HCT116 (cell line): ENCODE data around the gene PRKG1. TPM values are rescaled to one million over a fixed set of nuclear protein-coding genes. Genes with fewer than 3 reads are reported as not detected.

Source experiments
- ATAC-seq: fragments of 200-7000 bp; cut with Tn5 transposase; 2 replicates; pipeline ENCODE4 v1.9.1; 2020; ENCODE audit warnings: mild to moderate bottlenecking, moderate library complexity
- BruUV-seq: library from RNA; stranded (reverse); fragments of 400-500 nt; replicated peaks from 2 replicates; lab custom pipeline; 2021; lab: Mats Ljungman, UMichigan
- CTCF ChIA-PET: fragments of 300-600 bp; sonication (Branson Sonifier 250); formaldehyde crosslinking; loops from one replicate; lab custom pipeline; 2021; ENCODE audit warnings: antibody characterized with exemption; lab: Charles Lee
- POLR2A ChIA-PET: fragments of 300-600, 350-600 bp; sonication (Branson Sonifier 250); formaldehyde crosslinking; loops from one replicate; lab custom pipeline; 2021; ENCODE audit warnings: antibody characterized with exemption; lab: Charles Lee
- RAD21 ChIA-PET, 2 experiments: fragments of 300-600 bp; sonication (Branson Sonifier 250); formaldehyde crosslinking; loops; one replicate each; lab custom pipeline; 2023; ENCODE audit warnings: low total read pairs in 2 of 2; ENCODE audit not compliant: uncharacterized antibody in 2 of 2, unreplicated experiment in 2 of 2, low non-redundant PET in 1 of 2; lab: Charles Lee
- DNase-seq: peaks from one replicate; pipeline ENCODE4 v3.0.0-alpha.2; 2010; ENCODE audit warnings: low read depth, low spot score
- H2AFZ ChIP-seq: fragments of 200-600 bp; shearing (Covaris generic), sonication (generic); 2 replicates; pipeline ENCODE4 v1.6.1; 2017; ENCODE audit warnings: low read depth, mixed run types, mixed read lengths, antibody characterized with exemption, low read length; ENCODE audit not compliant: poor library complexity, severe bottlenecking
- H3K27ac ChIP-seq: 2 replicates; pipeline ENCODE4 v1.5.1; 2012; ENCODE audit warnings: low read depth, low read length
- H3K27me3 ChIP-seq: fragments of 200-600 bp; sonication (generic); 2 replicates; pipeline ENCODE4 v1.6.1; 2016; ENCODE audit warnings: mixed run types, low read length, mixed read lengths; ENCODE audit not compliant: insufficient read depth
- H3K36me3 ChIP-seq, 2 experiments: fragments of 200-500 bp in 1 of 2; fragments of 200-600 bp in 1 of 2; sonication (Bioruptor generic) in 1 of 2; sonication (generic) in 1 of 2; 2 replicates each; pipeline versions ENCODE4 v1.5.1 to v1.6.1; 2014 to 2016; ENCODE audit warnings: low read length in 2 of 2, inconsistent platforms in 1 of 2, mixed read lengths in 1 of 2, mixed run types in 1 of 2; ENCODE audit not compliant: insufficient read depth in 2 of 2, control insufficient read depth in 1 of 2
- H3K4me1 ChIP-seq, 2 experiments: fragments of 200-600 bp in 1 of 2; sonication (generic) in 1 of 2; 2 replicates each; pipeline versions ENCODE4 v1.5.1 to v1.6.1; 2012 to 2017; ENCODE audit warnings: low read length in 2 of 2, inconsistent platforms in 1 of 2, mild to moderate bottlenecking in 1 of 2, mixed read lengths in 1 of 2, mixed run types in 1 of 2, moderate library complexity in 1 of 2; ENCODE audit not compliant: insufficient read depth in 2 of 2, control insufficient read depth in 1 of 2
- H3K4me2 ChIP-seq: fragments of 200-600 bp; sonication (generic); 2 replicates; pipeline ENCODE4 v1.6.1; 2017; ENCODE audit warnings: mixed run types, low read length, mixed read lengths
- H3K4me3 ChIP-seq, 2 experiments: fragments of 200-600 bp in 1 of 2; sonication (generic) in 1 of 2; replicated peaks in 1 of 2; 2 replicates each; pipeline ENCODE4 v1.5.1; 2011 to 2016; ENCODE audit warnings: low read length in 2 of 2, control low read depth in 1 of 2, low read depth in 1 of 2, mild to moderate bottlenecking in 1 of 2, mixed read lengths in 1 of 2, mixed run types in 1 of 2
- H3K79me2 ChIP-seq: fragments of 200-600 bp; sonication (generic); 2 replicates; pipeline ENCODE4 v1.6.1; 2017; ENCODE audit warnings: mild to moderate bottlenecking, mixed run types, low read length, moderate library complexity, mixed read lengths; ENCODE audit not compliant: insufficient read depth
- H3K9ac ChIP-seq: fragments of 200-600 bp; sonication (generic); 2 replicates; pipeline ENCODE4 v1.6.1; 2016; ENCODE audit warnings: low read length, mixed read lengths
- H3K9me2 ChIP-seq: fragments of 200-600 bp; sonication (generic), shearing (Covaris generic); 2 replicates; pipeline ENCODE4 v1.6.1; 2017; ENCODE audit warnings: mixed run types, mild to moderate bottlenecking, moderate library complexity; ENCODE audit not compliant: insufficient read depth
- H3K9me3 ChIP-seq, 2 experiments: fragments of 200-500 bp in 1 of 2; fragments of 200-600 bp in 1 of 2; sonication (Bioruptor generic) in 1 of 2; sonication (generic) in 1 of 2; 2 replicates each; pipeline ENCODE4 v1.6.1; 2014 to 2017; ENCODE audit warnings: low read length in 2 of 2, mixed read lengths in 2 of 2, inconsistent platforms in 1 of 2, low read depth in 1 of 2, mild to moderate bottlenecking in 1 of 2, mixed run types in 1 of 2, moderate library complexity in 1 of 2; ENCODE audit not compliant: control insufficient read depth in 1 of 2, insufficient read depth in 1 of 2
- H4K20me1 ChIP-seq: fragments of 200-600 bp; sonication (generic), shearing (Covaris generic); 2 replicates; pipeline ENCODE4 v1.6.1; 2017; ENCODE audit warnings: mixed run types, mild to moderate bottlenecking, moderate library complexity; ENCODE audit not compliant: insufficient read depth
- FOSL1 ChIP-seq: IDR thresholded peaks from 2 replicates; pipeline ENCODE4 v1.6.1; 2012; ENCODE audit warnings: low read depth
- POLR2A ChIP-seq: IDR thresholded peaks from 2 replicates; pipeline ENCODE4 v1.7.0; 2011; ENCODE audit warnings: borderline replicate concordance; ENCODE audit not compliant: insufficient read depth, insufficient read length; ENCODE audit errors: extremely low read depth
- RAD21 ChIP-seq: IDR thresholded peaks from 2 replicates; pipeline ENCODE4 v1.6.1; 2012; ENCODE audit warnings: low read depth, mild to moderate bottlenecking
- SIN3A ChIP-seq: IDR thresholded peaks from 2 replicates; pipeline ENCODE4 v1.6.1; 2012; ENCODE audit warnings: low read depth
- SRF ChIP-seq: IDR thresholded peaks from 2 replicates; pipeline ENCODE4 v1.6.1; 2012; ENCODE audit warnings: low read depth
- ZNF274 ChIP-seq: fragments of 200-500 bp; sonication (Bioruptor generic); IDR thresholded peaks from 2 replicates; pipeline ENCODE4 v1.6.1; 2014; ENCODE audit warnings: mild to moderate bottlenecking, low read depth, low read length, inconsistent platforms
- intact Hi-C: fragments of 100-400 bp; cut with micrococcal nuclease; formaldehyde crosslinking; loops from 2 replicates; pipeline ENCODE4 v1.10.0; 2022
- total RNA-seq: library from RNA; stranded (reverse); gene quantifications from one replicate; pipeline ENCODE4 v1.2.1, GENCODE V29; 2021; ENCODE audit not compliant: unreplicated experiment
- TF ChIP-seq, protein P1 (sequence below): IDR thresholded peaks from 2 replicates; pipeline ENCODE4 v1.6.1; 2012
- TF ChIP-seq, protein P2 (sequence below): IDR thresholded peaks from 2 replicates; pipeline ENCODE4 v1.6.1; 2012; ENCODE audit warnings: low read depth

Gene PRKG1
- total RNA-seq, 1 experiment from 2014 or later = 1.4 TPM

DNA sequence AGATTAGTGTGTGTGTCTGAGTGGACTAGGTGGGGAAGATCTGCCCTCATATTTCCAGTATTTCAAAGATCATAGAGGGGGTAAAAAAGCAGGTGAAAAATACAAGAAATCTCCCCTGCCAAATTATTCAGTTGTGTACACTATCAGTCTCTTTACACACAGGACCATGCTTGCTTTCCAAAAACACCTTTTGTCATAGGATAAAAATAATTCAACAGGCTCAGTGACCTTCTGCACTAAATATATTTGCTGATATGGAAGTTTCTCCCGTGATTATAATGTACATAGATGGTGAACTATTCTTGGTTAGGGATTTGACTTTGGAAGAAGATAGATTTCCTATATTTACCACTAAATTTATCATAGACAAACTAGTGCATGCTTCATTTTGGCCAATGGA, 649.8 kb downstream of the PRKG1 start:
- Histone ChIP-seq H2AFZ (no peak overlapping the region), H3K9me3 (no peaks in the 10 kb centered on the region), H3K4me3 (no peak overlapping the region), H3K9me2 (no peaks in the 10 kb centered on the region), H3K4me2 (no peak overlapping the region), H3K79me2 (no peaks in the 10 kb centered on the region), H4K20me1 (no peaks in the 10 kb centered on the region), H3K9ac (no peak overlapping the region), H3K4me1 (no peaks in the 10 kb centered on the region), H3K27ac (no peak overlapping the region), H3K36me3 (no peaks in the 10 kb centered on the region), H3K27me3 (no peaks in the 10 kb centered on the region; the same call in 1 of the 2 replicates)
- ChIA-PET RAD21 (no interaction called here), POLR2A (no interaction called here), CTCF (no interaction called here)
- no peak for ATAC-seq
- no TSS peak for BruUV-seq
- TF ChIP-seq POLR2A = no peak
- TF ChIP-seq, protein P1, sequence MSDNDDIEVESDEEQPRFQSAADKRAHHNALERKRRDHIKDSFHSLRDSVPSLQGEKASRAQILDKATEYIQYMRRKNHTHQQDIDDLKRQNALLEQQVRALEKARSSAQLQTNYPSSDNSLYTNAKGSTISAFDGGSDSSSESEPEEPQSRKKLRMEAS = no peak
- no peak for TF ChIP-seq ZNF274
- TF ChIP-seq, protein P2, sequence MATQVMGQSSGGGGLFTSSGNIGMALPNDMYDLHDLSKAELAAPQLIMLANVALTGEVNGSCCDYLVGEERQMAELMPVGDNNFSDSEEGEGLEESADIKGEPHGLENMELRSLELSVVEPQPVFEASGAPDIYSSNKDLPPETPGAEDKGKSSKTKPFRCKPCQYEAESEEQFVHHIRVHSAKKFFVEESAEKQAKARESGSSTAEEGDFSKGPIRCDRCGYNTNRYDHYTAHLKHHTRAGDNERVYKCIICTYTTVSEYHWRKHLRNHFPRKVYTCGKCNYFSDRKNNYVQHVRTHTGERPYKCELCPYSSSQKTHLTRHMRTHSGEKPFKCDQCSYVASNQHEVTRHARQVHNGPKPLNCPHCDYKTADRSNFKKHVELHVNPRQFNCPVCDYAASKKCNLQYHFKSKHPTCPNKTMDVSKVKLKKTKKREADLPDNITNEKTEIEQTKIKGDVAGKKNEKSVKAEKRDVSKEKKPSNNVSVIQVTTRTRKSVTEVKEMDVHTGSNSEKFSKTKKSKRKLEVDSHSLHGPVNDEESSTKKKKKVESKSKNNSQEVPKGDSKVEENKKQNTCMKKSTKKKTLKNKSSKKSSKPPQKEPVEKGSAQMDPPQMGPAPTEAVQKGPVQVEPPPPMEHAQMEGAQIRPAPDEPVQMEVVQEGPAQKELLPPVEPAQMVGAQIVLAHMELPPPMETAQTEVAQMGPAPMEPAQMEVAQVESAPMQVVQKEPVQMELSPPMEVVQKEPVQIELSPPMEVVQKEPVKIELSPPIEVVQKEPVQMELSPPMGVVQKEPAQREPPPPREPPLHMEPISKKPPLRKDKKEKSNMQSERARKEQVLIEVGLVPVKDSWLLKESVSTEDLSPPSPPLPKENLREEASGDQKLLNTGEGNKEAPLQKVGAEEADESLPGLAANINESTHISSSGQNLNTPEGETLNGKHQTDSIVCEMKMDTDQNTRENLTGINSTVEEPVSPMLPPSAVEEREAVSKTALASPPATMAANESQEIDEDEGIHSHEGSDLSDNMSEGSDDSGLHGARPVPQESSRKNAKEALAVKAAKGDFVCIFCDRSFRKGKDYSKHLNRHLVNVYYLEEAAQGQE = no peak
- no peak for TF ChIP-seq SRF
- TF ChIP-seq FOSL1 = no peak
- TF ChIP-seq RAD21 = no peak
- TF ChIP-seq SIN3A = no peak
- intact Hi-C loops = no loop called here
- no peak for DNase-seq
